HG02943 (cell line): ENCODE measurements around the gene LIPJ.

Experiments used
- ATAC-seq: cut with Tn5 transposase; IDR thresholded peaks from one replicate; pipeline ENCODE4 v1.9.1; 2021; ENCODE audit warnings: mild to moderate bottlenecking, low read depth, moderate library complexity; ENCODE audit not compliant: unreplicated experiment

LIPJ gene, protein sequence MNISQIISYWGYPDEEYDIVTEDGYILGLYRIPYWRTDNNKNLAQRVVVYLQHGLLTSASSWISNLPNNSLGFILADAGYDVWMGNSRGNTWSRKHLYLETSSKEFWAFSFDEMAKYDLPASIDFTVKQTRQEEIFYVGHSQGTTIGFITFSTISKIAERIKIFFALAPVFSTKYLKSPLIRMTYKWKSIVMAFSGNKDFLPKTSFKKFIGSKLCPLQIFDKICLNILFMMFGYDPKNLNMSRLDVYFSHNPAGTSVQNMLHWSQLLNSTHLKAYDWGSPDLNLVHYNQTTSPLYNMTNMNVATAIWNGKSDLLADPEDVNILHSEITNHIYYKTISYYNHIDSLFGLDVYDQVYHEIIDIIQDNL

DNA sequence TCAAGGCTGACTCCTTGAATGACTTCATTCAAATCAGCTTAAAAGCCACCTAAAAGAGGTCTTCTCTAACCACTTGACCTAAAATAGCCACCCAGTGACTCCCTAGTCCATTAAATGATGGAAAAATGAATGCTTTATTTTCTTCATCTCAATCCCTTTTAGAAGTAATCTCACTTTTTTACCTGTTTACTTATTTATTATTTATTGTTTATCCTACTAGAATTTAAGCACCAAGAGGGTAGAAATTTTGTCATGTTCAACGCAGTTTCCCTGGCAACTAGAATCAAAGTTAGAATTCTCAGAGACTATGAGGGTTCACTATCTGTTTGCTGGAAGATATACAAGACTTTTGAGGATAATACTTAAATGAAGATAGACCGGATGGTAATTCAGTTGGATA is at the start of gene LIPJ:
TSS of gene LIPJ (plus strand) at position 301 of the 400 bp plus-strand sequence. CDS start 3,926 bp downstream, outside the sequence.
- ATAC-seq = no peak

DNA sequence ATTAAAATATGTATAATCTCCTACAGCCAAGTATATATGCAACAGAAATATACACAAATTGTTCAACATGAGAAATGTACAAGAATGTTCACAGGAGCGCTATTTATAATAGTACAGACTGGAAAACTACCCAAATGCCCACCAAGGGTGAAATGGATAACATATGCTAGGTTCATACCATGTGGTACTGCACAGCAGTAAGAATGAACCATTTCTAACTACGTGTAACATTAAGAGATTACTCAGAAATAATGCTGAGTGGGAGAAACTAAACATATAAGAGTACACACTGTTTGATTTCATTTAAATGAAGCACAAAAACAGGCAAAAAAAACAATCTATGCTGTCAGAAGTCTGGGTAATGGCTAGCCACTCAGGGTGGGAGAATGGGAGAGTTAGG is 49.2 kb upstream of the LIPJ start:
- no peak for ATAC-seq

DNA sequence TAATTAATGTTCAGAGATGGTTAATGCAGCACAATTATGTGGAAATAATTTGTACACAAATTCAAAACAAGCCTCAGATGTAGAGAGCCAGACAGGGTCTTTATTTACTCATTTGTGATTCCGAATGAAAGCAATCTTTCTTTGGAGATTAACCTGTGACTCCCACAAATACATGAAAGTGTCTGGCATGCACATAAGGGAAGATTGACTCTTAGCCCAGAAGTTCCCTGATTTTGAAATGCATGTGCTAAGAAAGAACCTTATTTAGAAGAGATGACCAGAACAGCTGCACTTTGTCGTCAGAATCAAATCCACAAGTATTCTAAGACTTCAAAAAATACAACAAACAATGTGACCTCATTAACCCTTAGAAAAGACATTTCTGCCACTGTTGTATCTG is 48.5 kb upstream of the LIPJ start:
- ATAC-seq = no peak

- ATAC-seq = no peak
Measured at GRCh38 chr10:88540351-88540750, 46.2 kb upstream of the LIPJ start.

GRCh38 chr10:88541116-88541626 is 45.4 kb upstream of the LIPJ start:
- no peak for ATAC-seq

DNA sequence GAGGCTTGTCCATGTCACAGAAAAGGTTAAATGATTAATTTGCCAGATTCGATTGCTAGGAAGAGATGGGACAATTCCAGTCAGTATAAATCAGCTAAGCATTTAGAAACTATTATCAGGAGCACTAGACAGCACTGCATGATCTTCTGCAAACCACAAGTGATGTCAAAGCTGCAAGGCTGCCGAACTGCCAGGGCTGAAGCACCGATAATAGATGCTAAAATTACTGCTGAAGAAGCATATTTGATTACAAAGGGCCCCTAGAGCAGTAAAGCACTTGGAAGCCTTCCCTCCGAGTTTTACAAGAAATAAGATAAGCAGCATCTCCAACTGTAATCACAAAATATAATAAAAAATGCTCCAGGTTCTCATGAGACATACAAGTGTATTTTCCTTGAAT is 44.0 kb upstream of the LIPJ start:
- no peak for ATAC-seq

DNA sequence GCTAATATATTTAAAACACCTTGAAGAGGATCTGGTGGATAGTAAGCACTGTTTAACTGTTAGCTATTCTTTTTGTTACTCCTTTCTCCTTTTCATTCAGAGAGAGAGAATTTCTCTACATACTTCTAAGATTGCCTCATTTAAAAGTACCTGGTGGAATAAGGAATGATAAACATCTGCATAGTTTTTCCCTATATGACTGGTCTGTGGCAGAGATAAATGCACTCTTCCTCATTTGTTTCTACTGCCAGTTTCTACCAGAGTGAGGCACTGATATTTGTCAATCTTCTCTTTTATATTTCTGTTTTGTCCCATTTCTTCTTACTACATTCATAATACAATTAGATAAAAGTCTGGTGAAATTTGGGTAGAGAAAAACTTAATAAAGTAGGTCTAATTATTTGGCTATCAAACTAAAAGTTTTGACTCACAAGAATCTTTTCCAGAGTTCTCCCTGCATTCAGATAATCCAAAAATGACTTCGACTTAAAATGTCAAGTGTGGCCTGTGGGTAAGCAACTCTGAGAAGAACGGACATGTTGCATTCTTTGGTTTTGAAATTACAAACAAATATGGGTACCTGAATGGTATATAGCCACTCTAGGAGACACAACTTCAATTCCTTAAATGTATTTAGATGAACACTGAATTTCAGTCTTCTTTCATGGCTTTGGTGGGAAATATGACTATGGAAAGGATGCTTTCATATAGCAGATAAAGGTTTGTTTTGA is 42.3 kb upstream of the LIPJ start:
- ATAC-seq = no peak

- no peak for ATAC-seq
Measured at GRCh38 chr10:88545359-88545758, 41.2 kb upstream of the LIPJ start.

GRCh38 chr10:88546497-88546896 is 40.1 kb upstream of the LIPJ start:
- no peak for ATAC-seq

GRCh38 chr10:88551246-88551645 is 35.3 kb upstream of the LIPJ start:
- no peak for ATAC-seq

- peak; percentile 91 for ATAC-seq
Measured at GRCh38 chr10:88553116-88553752, 33.3 kb upstream of the LIPJ start.

GRCh38 chr10:88555190-88555908 is 31.2 kb upstream of the LIPJ start:
- ATAC-seq = no peak

- ATAC-seq = no peak
Measured at GRCh38 chr10:88557256-88557655, 29.3 kb upstream of the LIPJ start.

DNA sequence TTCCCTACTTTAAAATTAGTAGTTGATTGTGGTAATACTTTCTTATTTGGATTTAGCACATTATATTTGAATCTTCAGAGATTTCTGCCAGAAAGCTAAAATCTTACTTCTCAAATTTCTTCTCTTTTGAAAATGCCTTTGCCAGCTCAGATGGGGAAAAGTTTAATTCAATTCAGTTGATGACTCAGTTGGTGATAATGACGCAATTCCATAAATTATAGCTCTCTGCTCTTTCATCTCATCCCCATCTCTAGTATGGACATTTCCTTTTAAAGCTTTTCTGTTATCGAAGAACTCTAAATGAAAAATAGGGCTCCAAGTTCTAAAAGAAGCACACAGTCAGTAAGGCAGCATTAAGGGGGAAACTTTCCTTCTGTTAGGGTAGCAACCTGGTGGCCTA is 28.9 kb upstream of the LIPJ start:
- ATAC-seq = no peak

GRCh38 chr10:88562152-88562551 is 24.4 kb upstream of the LIPJ start:
- ATAC-seq = no peak

- ATAC-seq = no peak
Measured at GRCh38 chr10:88565072-88565471, 21.5 kb upstream of the LIPJ start.

- ATAC-seq = no peak
Measured at GRCh38 chr10:88582411-88582805, 4.2 kb upstream of the LIPJ start.

DNA sequence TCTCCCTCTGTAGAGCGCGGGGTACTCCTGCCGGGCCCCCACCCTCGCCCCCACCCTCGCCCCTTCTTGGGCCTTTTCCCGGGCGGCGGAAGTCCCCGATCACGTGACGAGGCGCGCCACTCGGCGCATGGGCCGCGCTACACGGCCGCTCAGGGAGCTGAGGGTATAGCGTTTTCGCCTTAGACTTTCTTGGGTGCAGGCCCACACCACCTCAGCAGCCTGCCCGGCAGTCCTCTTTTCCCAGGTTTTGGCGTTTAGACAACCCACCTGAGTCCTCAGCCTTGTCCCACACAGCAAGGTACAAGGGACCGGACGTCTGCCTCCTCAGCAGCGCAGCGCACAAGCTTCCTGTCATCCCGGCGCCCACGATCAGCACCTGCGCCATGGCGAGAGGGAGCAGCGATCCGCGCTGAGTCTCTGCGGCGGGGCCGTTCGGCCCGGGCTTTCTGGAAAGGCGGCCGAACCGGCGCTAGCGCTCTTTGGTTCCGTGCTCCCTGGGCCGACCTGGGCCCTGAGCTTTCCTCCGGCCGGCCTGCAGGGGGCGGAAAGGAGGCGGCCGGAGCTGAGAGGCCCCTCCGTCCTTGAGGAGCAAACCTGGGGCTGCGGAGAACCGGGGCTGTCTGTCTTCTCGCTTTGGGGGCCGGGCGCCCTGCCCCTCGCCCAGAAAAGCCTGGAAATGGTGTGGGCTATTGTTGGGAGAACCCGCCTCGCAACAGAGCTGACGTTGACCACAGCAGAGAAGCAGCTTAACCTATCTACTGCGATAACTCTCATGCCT is 3.6 kb upstream of the LIPJ start, which contains the start of gene RNLS:
TSS of gene RNLS (minus strand) at position 513 of the 778 bp plus-strand sequence.
- ATAC-seq = peak; percentile 74

GRCh38 chr10:88583584-88583957 is 3.0 kb upstream of the LIPJ start:
- no peak for ATAC-seq

GRCh38 chr10:88592381-88592780 is 5.8 kb downstream of the LIPJ start:
- no peak for ATAC-seq
